ENCODE measurements around the gene NSDHL.

DNA sequence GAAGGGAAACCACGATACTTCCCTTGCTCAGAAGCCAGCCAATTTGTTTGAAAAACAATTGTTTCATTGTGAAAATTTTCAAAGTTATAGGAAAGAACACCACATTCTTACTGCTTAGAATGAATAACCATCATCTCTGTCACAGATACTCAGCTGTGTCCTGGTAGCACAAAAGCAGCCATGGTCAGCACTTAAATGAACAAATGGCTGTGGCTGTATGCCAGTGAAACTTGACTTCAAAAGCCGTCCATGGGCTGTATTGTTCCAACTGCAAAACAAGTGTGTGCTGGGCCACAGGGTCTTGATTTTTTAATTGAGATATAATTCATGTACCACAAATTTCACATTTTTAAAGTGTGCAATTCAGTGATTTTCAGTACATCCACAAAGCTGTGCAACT lies 19.6 kb downstream of the NSDHL start:
- TF ChIP-seq, protein P1, sequence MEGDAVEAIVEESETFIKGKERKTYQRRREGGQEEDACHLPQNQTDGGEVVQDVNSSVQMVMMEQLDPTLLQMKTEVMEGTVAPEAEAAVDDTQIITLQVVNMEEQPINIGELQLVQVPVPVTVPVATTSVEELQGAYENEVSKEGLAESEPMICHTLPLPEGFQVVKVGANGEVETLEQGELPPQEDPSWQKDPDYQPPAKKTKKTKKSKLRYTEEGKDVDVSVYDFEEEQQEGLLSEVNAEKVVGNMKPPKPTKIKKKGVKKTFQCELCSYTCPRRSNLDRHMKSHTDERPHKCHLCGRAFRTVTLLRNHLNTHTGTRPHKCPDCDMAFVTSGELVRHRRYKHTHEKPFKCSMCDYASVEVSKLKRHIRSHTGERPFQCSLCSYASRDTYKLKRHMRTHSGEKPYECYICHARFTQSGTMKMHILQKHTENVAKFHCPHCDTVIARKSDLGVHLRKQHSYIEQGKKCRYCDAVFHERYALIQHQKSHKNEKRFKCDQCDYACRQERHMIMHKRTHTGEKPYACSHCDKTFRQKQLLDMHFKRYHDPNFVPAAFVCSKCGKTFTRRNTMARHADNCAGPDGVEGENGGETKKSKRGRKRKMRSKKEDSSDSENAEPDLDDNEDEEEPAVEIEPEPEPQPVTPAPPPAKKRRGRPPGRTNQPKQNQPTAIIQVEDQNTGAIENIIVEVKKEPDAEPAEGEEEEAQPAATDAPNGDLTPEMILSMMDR (IDR thresholded peaks at IDR 0.05): no peak
- TF ChIP-seq ZFX (IDR thresholded peaks at IDR 0.05; ENCODE audit: borderline replicate concordance): no peak
